A673 (cell line): ENCODE measurements around the gene MED28. TPM values are rescaled to one million over a fixed set of nuclear protein-coding genes. Genes with fewer than 3 reads are reported as not detected.

Experiments
- BruUV-seq: library from RNA; stranded (reverse); fragments of 400-500 nt; replicated peaks from 2 replicates; lab custom pipeline; 2021; lab: Mats Ljungman, UMichigan
- CTCF ChIA-PET: fragments of 300-600 bp; sonication (Branson Sonifier 250); formaldehyde crosslinking; loops from one replicate; lab custom pipeline; 2022; ENCODE audit warnings: antibody characterized with exemption; lab: Charles Lee
- POLR2A ChIA-PET: fragments of 300-600 bp; sonication (Branson Sonifier 250); formaldehyde crosslinking; loops from one replicate; lab custom pipeline; 2022; ENCODE audit warnings: antibody characterized with exemption; ENCODE audit not compliant: low non-redundant PET; lab: Charles Lee
- DNase-seq: peaks from one replicate; pipeline ENCODE4 v3.0.0-alpha.2; 2015; ENCODE audit warnings: low spot score
- H3K27ac ChIP-seq: fragments of 200-600 bp; sonication (generic); 2 replicates; pipeline ENCODE4 v1.5.1; 2016; ENCODE audit warnings: mixed run types, low read depth, mild to moderate bottlenecking, mixed read lengths, antibody characterized with exemption, low read length; ENCODE audit not compliant: poor library complexity, severe bottlenecking
- H3K27me3 ChIP-seq: fragments of 200-600 bp; sonication (generic); replicated peaks from 2 replicates; pipeline ENCODE4 v1.6.1; 2017; ENCODE audit warnings: mixed run types, low read depth, mild to moderate bottlenecking, mixed read lengths, antibody characterized with exemption, low read length; ENCODE audit not compliant: insufficient read depth, poor library complexity
- H3K36me3 ChIP-seq: fragments of 200-600 bp; sonication (generic); 2 replicates; pipeline ENCODE4 v1.6.1; 2016; ENCODE audit warnings: mixed run types, mild to moderate bottlenecking, mixed read lengths, antibody characterized with exemption, low read length; ENCODE audit not compliant: insufficient read depth, poor library complexity, severe bottlenecking
- H3K4me1 ChIP-seq: fragments of 200-600 bp; sonication (generic); 2 replicates; pipeline ENCODE4 v1.6.1; 2017; ENCODE audit warnings: mixed run types, mild to moderate bottlenecking, mixed read lengths, antibody characterized with exemption, low read length; ENCODE audit not compliant: insufficient read depth, poor library complexity, severe bottlenecking
- H3K4me3 ChIP-seq: fragments of 200-600 bp; sonication (generic); 2 replicates; pipeline ENCODE4 v1.5.1; 2016; ENCODE audit warnings: low read depth, mixed run types, mild to moderate bottlenecking, mixed read lengths, low read length; ENCODE audit not compliant: poor library complexity, severe bottlenecking
- H3K9me3 ChIP-seq: fragments of 200-600 bp; sonication (generic); 2 replicates; pipeline ENCODE4 v1.6.1; 2016; ENCODE audit warnings: mixed run types, low read depth, mild to moderate bottlenecking, mixed read lengths, antibody characterized with exemption, low read length; ENCODE audit not compliant: poor library complexity, severe bottlenecking
- EZH2 ChIP-seq: fragments of 200-600 bp; sonication (generic); IDR thresholded peaks from 2 replicates; pipeline ENCODE4 v1.6.1; 2017; ENCODE audit warnings: borderline replicate concordance, low read depth, mild to moderate bottlenecking, mixed read lengths, antibody characterized with exemption, low read length; ENCODE audit not compliant: poor library complexity, severe bottlenecking
- intact Hi-C: fragments of 100-400 bp; cut with micrococcal nuclease; formaldehyde crosslinking; loops from one replicate; pipeline ENCODE4 v1.10.0; 2022; ENCODE audit not compliant: unreplicated experiment
- total RNA-seq: library from RNA; stranded (reverse); gene quantifications from 2 replicates; pipeline ENCODE4 v1.2.3, GENCODE V29; 2021
- TF ChIP-seq, protein P1 (sequence below): fragments of 300-800, 200-600 bp; sonication (generic); conservative IDR thresholded peaks from 2 replicates; pipeline ENCODE4 v1.5.1; 2017; ENCODE audit warnings: low read depth, mild to moderate bottlenecking, antibody characterized with exemption, low read length, moderate library complexity, mixed read lengths

MED28 gene
- total RNA-seq, 1 experiment from 2014 or later, result 46.6 TPM

DNA sequence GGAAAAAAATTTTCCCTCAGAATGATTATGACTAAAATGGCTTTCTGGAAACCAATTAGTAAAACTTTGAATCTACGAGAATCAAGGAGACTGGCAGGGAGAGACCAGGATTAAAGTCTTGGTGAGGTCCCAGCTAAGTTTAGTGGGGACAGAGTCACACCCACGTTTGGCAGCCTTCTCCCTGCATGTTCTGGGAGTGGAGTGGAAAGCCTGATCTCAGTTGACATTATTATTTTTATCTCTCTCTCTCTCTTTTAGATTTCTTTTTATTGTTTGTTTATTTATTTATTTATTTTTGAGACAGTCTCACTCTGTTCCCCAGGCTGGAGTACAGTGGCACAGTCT is 67.8 kb downstream of the MED28 start:
- H3K27me3 ChIP-seq, result no peaks in the 10 kb centered on the region
- H3K4me1 ChIP-seq, result no peaks in the 10 kb centered on the region
- TF ChIP-seq, protein P1, sequence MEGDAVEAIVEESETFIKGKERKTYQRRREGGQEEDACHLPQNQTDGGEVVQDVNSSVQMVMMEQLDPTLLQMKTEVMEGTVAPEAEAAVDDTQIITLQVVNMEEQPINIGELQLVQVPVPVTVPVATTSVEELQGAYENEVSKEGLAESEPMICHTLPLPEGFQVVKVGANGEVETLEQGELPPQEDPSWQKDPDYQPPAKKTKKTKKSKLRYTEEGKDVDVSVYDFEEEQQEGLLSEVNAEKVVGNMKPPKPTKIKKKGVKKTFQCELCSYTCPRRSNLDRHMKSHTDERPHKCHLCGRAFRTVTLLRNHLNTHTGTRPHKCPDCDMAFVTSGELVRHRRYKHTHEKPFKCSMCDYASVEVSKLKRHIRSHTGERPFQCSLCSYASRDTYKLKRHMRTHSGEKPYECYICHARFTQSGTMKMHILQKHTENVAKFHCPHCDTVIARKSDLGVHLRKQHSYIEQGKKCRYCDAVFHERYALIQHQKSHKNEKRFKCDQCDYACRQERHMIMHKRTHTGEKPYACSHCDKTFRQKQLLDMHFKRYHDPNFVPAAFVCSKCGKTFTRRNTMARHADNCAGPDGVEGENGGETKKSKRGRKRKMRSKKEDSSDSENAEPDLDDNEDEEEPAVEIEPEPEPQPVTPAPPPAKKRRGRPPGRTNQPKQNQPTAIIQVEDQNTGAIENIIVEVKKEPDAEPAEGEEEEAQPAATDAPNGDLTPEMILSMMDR, result no peak
- TF ChIP-seq EZH2, result no peak
- no peaks in the 10 kb centered on the region for H3K36me3 ChIP-seq
- no peaks in the 10 kb centered on the region for H3K9me3 ChIP-seq
- ChIA-PET POLR2A (no interaction called here), CTCF (no interaction called here)
- DNase-seq, result no peak
- H3K27ac ChIP-seq, result no peak overlapping the region
- intact Hi-C loops, result no loop called here
- no peak overlapping the region for H3K4me3 ChIP-seq
- no TSS peak for BruUV-seq

Other genes with a start within 250 kb of the MED28 start
- 14.7 and 17.7 TPM in 2 replicates for gene QDPR, start 102.6 kb upstream of the MED28 start, total RNA-seq
- gene CLRN2, start 99.5 kb upstream of the MED28 start, total RNA-seq, result not detected in 2 replicates
- gene LAP3, start 37.4 kb upstream of the MED28 start, total RNA-seq, result 53.8 and 54.1 TPM in 2 replicates
- 0.15 and 0.26 TPM in 2 replicates for gene FAM184B, start 167.0 kb downstream of the MED28 start, total RNA-seq
- 59.5 and 60.2 TPM in 2 replicates for gene DCAF16, start 196.1 kb downstream of the MED28 start, total RNA-seq
- 105 and 122 TPM in 2 replicates for gene NCAPG, start 196.3 kb downstream of the MED28 start, total RNA-seq